BE2C (cell line): ENCODE results near the gene TOMM7.

Source experiments
- DNase-seq: peaks from one replicate; pipeline ENCODE4 v3.0.0-alpha.2; 2020
- H3K27me3 ChIP-seq: fragments of 250-450 bp; sonication (Bioruptor Pico); 2 replicates; pipeline ENCODE4 v1.5.1; 2020; ENCODE audit warnings: mild to moderate bottlenecking
- H3K36me3 ChIP-seq: fragments of 250-450 bp; sonication (Bioruptor Pico); 2 replicates; pipeline ENCODE4 v1.5.1; 2020; ENCODE audit warnings: mild to moderate bottlenecking
- H3K4me1 ChIP-seq: fragments of 250-450 bp; sonication (Bioruptor Pico); 2 replicates; pipeline ENCODE4 v1.5.1; 2020
- H3K4me3 ChIP-seq: 2 replicates; pipeline ENCODE4 v1.5.1; 2011; ENCODE audit warnings: low read depth, low read length
- H3K9me3 ChIP-seq: fragments of 250-450 bp; sonication (Bioruptor Pico); 2 replicates; pipeline ENCODE4 v1.5.1; 2020
- CTCF ChIP-seq: IDR thresholded peaks from 2 replicates; pipeline ENCODE4 v1.5.1; 2012; ENCODE audit warnings: mild to moderate bottlenecking, low read depth, low read length

The TOMM7 gene

DNA sequence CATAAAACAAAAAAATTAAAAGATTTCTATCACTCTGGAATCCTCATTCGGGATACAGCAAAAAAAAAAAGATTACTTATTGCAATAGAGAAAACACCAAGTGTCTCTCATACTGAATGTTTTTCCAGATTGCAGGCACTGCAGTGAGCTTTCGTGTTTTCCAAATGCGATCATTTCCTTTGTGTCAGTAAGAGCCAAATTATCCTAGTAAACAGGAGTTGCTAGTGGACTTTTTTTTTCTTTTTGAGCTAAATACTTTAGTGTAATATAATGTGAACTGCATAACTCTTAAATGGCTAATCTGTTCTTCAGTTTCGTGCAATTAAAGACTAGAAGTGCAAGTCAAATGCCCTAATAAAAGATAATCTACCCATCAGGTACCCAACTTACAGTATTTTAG, 44.4 kb upstream of the TOMM7 start:
- Histone ChIP-seq H3K4me3 (no peak overlapping the region), H3K36me3 (no peaks in the 10 kb centered on the region), H3K4me1 (peaks cover 6% of the 10 kb centered on the region; the same call in 1 of the 2 replicates), H3K27me3 (no peaks in the 10 kb centered on the region; the same call in 1 of the 2 replicates), H3K9me3 (no peaks in the 10 kb centered on the region)
- no peak for DNase-seq
- TF ChIP-seq CTCF: no peak

- no peak for TF ChIP-seq CTCF
- peaks cover under 1% of the 10 kb centered on the region for H3K36me3 ChIP-seq
- peaks cover 6% of the 10 kb centered on the region; the same call in 1 of the 2 replicates for H3K4me1 ChIP-seq
- no peak overlapping the region for H3K4me3 ChIP-seq
- no peaks in the 10 kb centered on the region; the same call in 1 of the 2 replicates for H3K27me3 ChIP-seq
- DNase-seq: no peak
- H3K9me3 ChIP-seq: no peaks in the 10 kb centered on the region
Measured at GRCh38 chr7:22865602-22865960, 42.9 kb upstream of the TOMM7 start.

DNA sequence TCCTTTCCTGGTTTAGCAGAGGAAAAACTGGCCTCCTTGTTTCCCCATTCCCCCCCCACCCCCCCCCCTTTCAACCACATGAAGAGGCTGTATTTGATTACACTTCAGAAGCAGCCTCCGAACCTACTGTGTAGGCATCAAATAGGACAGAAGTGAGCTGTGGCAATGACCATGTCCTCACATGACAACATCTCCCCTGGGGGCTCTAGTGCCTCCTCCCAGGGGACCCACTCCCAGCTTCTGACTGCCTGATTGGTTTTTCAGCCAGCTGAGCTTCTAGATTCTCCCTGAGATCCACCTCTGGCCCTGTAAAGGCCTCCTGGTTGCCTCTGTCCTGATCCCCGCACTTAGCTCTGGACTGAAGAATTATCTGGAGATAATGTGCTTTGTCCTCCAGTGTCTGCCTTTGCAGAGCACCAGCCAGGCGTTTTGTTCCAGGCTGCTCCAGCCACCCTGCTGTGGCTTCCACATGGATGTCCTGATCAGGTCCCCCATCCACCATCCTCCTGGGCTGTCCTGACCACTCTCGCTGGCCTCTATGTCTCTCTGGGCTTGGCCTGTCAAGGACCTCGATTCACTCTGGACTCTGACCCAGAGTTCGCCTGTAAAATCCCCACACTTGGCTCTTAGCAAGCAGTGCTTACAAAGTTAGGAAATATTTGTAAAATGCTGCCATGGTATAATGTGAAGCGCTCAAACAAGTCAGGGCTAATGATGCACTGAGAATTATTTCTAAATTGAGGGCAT, 42.4 kb upstream of the TOMM7 start:
- H3K36me3 ChIP-seq: peaks cover 5% of the 10 kb centered on the region
- no peak overlapping the region for H3K4me3 ChIP-seq
- H3K9me3 ChIP-seq: no peaks in the 10 kb centered on the region
- peak; percentile 61 for DNase-seq
- no peak for TF ChIP-seq CTCF
- H3K4me1 ChIP-seq: peaks cover 6% of the 10 kb centered on the region
- no peaks in the 10 kb centered on the region; the same call in 1 of the 2 replicates for H3K27me3 ChIP-seq

DNA sequence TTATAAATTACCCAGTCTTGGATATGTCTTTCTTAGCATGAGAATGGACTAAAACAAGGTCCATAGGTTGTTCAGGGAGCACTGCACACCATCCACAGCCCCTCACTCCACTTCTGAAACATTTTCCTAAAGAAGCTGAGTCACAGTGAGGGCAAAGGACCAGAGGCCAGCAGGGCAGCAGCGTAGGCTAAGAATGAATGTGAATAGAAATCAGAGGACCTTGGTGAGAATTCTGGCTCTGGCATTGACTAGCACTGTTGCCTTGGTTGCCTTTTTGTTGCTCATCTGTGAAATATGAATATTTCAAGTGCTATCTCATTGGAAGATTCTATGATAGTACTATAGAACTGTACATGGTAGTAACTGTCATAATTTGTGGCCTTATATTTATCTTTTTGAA, 41.7 kb upstream of the TOMM7 start:
- Histone ChIP-seq H3K4me3 (no peak overlapping the region), H3K4me1 (peaks cover 6% of the 10 kb centered on the region), H3K27me3 (no peaks in the 10 kb centered on the region), H3K36me3 (peaks cover 5% of the 10 kb centered on the region), H3K9me3 (no peaks in the 10 kb centered on the region)
- DNase-seq: no peak
- no peak for TF ChIP-seq CTCF

DNA sequence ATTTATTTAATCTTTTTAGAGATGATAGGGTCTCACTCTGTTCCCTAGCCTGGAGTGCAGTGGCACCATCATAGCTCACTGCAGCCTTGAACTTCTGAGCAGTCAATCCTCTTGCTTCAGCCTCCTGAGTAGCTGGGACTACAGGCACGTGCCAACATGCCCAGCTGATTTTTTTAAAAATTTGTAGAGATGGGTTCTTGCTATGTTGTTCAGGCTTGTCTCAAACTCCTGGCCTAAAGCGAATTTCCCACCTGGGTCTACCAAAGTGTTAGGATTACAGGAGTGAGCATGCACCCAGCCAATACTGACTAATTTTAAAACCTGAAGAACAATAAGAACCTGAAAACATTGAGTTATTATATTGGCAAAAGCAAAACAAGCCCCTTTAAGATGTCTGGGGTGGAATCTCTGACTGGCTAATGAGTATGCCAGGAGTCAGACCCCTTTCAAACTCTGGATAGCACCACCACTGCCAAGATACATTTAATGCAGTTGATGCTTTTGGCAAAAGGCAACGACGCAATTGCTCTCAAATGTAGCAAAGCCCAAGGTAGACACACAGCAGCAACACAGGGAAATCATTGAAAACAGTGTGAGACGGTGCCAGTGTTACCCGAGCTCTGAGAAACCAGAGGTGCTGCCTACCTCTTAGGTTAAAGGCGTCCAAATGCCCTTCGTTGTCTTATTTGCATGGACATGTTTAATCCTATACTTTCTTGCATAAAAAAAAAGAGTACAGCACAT, 40.7 kb upstream of the TOMM7 start:
- no peak for TF ChIP-seq CTCF
- peaks cover 6% of the 10 kb centered on the region for H3K4me1 ChIP-seq
- no peak for DNase-seq
- no peak overlapping the region for H3K4me3 ChIP-seq
- no peaks in the 10 kb centered on the region for H3K9me3 ChIP-seq
- H3K27me3 ChIP-seq: no peaks in the 10 kb centered on the region
- peaks cover 5% of the 10 kb centered on the region for H3K36me3 ChIP-seq

GRCh38 chr7:22861576-22861975, 38.9 kb upstream of the TOMM7 start:
- no peaks in the 10 kb centered on the region for H3K9me3 ChIP-seq
- H3K27me3 ChIP-seq: no peaks in the 10 kb centered on the region
- H3K4me1 ChIP-seq: peaks cover 6% of the 10 kb centered on the region
- peaks cover 5% of the 10 kb centered on the region for H3K36me3 ChIP-seq
- no peak for DNase-seq
- H3K4me3 ChIP-seq: no peak overlapping the region
- TF ChIP-seq CTCF: no peak
